Measurements from ENCODE around the gene SYNC.

GRCh38 chr1:32744071-32744425, 41.5 kb upstream of the SYNC start:
- no peak for TF ChIP-seq MAFK (IDR thresholded peaks at IDR 0.05; ENCODE audit: low read depth, low read length)
- no peak for TF ChIP-seq EZH2 (IDR thresholded peaks at IDR 0.05; ENCODE audit: low read depth, low read length, severe bottlenecking)
- TF ChIP-seq POLR2AphosphoS5 (IDR thresholded peaks at IDR 0.05; ENCODE audit: low read depth, low read length): no peak
- TF ChIP-seq CTCF (IDR thresholded peaks at IDR 0.05; ENCODE audit: control extremely low read depth in 1 of 3, insufficient read depth in 1 of 3, low read depth in 1 of 3, low read length in 3 of 3): no peak
- TF ChIP-seq EP300 (IDR thresholded peaks at IDR 0.05; ENCODE audit: borderline replicate concordance in 1 of 2, low read depth in 2 of 2, low read length in 2 of 2): no peak
- TF ChIP-seq ATF3 (IDR thresholded peaks at IDR 0.05; ENCODE audit: insufficient read depth, low read depth, low read length): no peak
- TF ChIP-seq CHD1 (IDR thresholded peaks at IDR 0.05; ENCODE audit: low read depth, low read length): no peak
- no peak for TF ChIP-seq CHD2 (IDR thresholded peaks at IDR 0.05; ENCODE audit: low read length)
- TF ChIP-seq TBP (IDR thresholded peaks at IDR 0.05; ENCODE audit: low read depth, low read length): no peak
